Measurements from ENCODE around the gene COQ9. TPM values are rescaled to one million over a fixed set of nuclear protein-coding genes. Genes with fewer than 3 reads are reported as not detected.
A peak's percentile ranks its signal among the peaks of the same experiment; 100 is the strongest.

Gene COQ9
- total RNA-seq, 1 experiment from 2014 or later: 80.8 TPM

- POLR2A ChIA-PET: interaction anchor here (0.7 to 1.6 kb wide), 6 partner anchors 12 to 38 kb away, joined by 3 to 6 read pairs (median 4); partner anchors contain the start of genes CIAPIN1, COQ9 and POLR2C
- TF ChIP-seq CTCF (IDR thresholded peaks at IDR 0.05; ENCODE audit: unreplicated experiment): no peak
These were observed 38.0 kb downstream of the COQ9 start for GRCh38 chr16:57485091-57485915.

DNA sequence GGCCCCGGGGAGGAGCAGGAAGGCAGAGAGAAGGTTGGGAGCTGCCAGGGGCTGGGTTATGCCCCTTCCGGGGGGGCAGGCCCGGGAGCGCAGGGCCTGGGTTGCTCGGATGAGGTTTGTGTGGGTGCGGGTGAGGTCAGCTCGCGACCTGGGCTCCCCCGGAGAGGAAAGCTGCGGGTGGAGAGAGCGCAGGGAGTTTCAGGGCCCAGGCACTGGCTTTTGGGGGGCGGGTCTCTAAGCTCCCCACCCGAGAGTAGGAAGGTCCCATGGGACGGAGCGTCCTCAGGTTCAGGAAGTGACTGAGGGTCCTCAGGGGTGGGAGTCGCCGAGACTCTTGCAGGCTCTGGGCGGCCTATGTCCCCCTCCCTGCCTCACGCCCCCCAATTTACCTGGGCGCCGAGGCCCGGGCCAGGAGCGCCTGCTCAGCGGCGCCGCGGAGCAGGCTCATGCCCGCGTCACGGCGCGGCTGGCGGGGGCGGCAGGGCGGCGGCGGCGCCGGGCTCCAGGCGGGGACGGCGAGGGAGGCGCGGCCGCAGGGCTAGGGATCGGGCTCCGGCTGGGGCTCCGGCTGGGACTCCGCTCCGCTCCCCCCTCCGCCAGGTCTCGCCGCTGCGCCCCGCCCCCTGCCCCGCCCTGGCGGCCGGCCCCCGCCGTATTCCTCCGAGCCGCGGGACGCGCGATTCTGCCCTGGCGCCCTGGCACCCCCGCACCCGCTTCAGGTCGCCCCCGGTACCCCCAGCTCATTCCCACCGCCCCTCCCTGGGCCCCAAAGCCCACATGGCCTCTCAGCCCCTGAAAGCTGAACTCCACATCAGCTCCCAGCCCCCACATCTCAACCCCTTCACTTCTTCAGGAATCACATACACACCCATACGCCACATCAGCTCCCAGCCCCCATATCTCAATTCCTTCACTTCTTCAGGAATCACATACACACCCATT lies 38.9 kb downstream of the COQ9 start, which contains the start of gene DOK4:
DOK4 (minus strand) TSS at position 578 of the 942 bp plus-strand sequence. CDS start 6,986 bp downstream, outside the sequence.
- ChIA-PET CTCF (interaction anchor here (0.6 to 2.1 kb wide), 6 partner anchors 12 to 413 kb away, joined by 3 to 9 read pairs (median 4); no protein-coding TSS in a partner anchor), POLR2A (interaction anchor here (0.6 to 1.6 kb wide), 8 partner anchors 13 to 501 kb away, joined by 3 to 6 read pairs (median 4); partner anchors contain the start of genes CIAPIN1, COQ9 and POLR2C)
- peaks cover 2% of the 10 kb centered on the region for H3K27me3 Mint-ChIP-seq (ENCODE audit: insufficient read depth, unreplicated experiment)
- no TSS peak for BruUV-seq (replicated peaks)
- peak within 1 kb of the TSS; percentile 86 for H3K4me3 Mint-ChIP-seq (ENCODE audit: unreplicated experiment)
- no peaks in the 10 kb centered on the region for H3K36me3 Mint-ChIP-seq (ENCODE audit: insufficient read depth, unreplicated experiment)
- peaks cover 5% of the 10 kb centered on the region for H3K4me1 Mint-ChIP-seq (ENCODE audit: insufficient read depth, unreplicated experiment)
- no peaks in the 10 kb centered on the region for H3K9me3 Mint-ChIP-seq (ENCODE audit: unreplicated experiment)
- peak within 1 kb of the TSS; percentile 80 for H3K27ac Mint-ChIP-seq (ENCODE audit: low read depth, unreplicated experiment)
- intact Hi-C loops (cut with micrococcal nuclease): no loop called here
- peak; percentile 70 for DNase-seq (ENCODE audit: unreplicated experiment)
- no peak for TF ChIP-seq CTCF (IDR thresholded peaks at IDR 0.05; ENCODE audit: unreplicated experiment)

More at GRCh38 chr16:57485091-57485915, 38.0 kb downstream of the COQ9 start:
- CTCF ChIA-PET: interaction anchor here (0.7 to 2.6 kb wide), 4 partner anchors 23 to 207 kb away, joined by 3 to 10 read pairs (median 4); partner anchors contain the start of gene POLR2C
- Mint-ChIP-seq H3K27ac (ENCODE audit: low read depth, unreplicated experiment) (peak overlapping the region; percentile 80), H3K36me3 (ENCODE audit: insufficient read depth, unreplicated experiment) (no peaks in the 10 kb centered on the region), H3K4me3 (ENCODE audit: unreplicated experiment) (peak overlapping the region; percentile 86), H3K4me1 (ENCODE audit: insufficient read depth, unreplicated experiment) (peaks cover 5% of the 10 kb centered on the region), H3K9me3 (ENCODE audit: unreplicated experiment) (no peaks in the 10 kb centered on the region), H3K27me3 (ENCODE audit: insufficient read depth, unreplicated experiment) (no peaks in the 10 kb centered on the region)
- BruUV-seq (replicated peaks): TSS peak; percentile 31
- no peak for DNase-seq (ENCODE audit: unreplicated experiment)
- intact Hi-C loops (cut with micrococcal nuclease): no loop called here

- peaks cover 5% of the 10 kb centered on the region for H3K4me1 Mint-ChIP-seq (ENCODE audit: insufficient read depth, unreplicated experiment)
- intact Hi-C loops (cut with micrococcal nuclease): no loop called here
- H3K4me3 Mint-ChIP-seq (ENCODE audit: unreplicated experiment): peak overlapping the region; percentile 67
- no peaks in the 10 kb centered on the region for H3K36me3 Mint-ChIP-seq (ENCODE audit: insufficient read depth, unreplicated experiment)
- no peak for DNase-seq (ENCODE audit: unreplicated experiment)
- H3K27me3 Mint-ChIP-seq (ENCODE audit: insufficient read depth, unreplicated experiment): peaks cover 11% of the 10 kb centered on the region
- TF ChIP-seq CTCF (IDR thresholded peaks at IDR 0.05; ENCODE audit: unreplicated experiment): no peak
- POLR2A ChIA-PET: interaction anchor here (0.6 to 1.2 kb wide), 3 partner anchors 25 to 502 kb away, joined by 3 to 4 read pairs (median 3); partner anchors contain the start of gene POLR2C
- H3K9me3 Mint-ChIP-seq (ENCODE audit: unreplicated experiment): no peaks in the 10 kb centered on the region
- no peak overlapping the region for H3K27ac Mint-ChIP-seq (ENCODE audit: low read depth, unreplicated experiment)
- CTCF ChIA-PET: interaction anchor here (0.6 to 2.1 kb wide), 5 partner anchors 11 to 127 kb away, joined by 3 to 9 read pairs (median 4); no protein-coding TSS in a partner anchor
- BruUV-seq (replicated peaks): no TSS peak
These were observed 39.9 kb downstream of the COQ9 start for GRCh38 chr16:57486858-57487834.

Data from MCF 10A (cell line).